Spinal cord (tissue), 10 donors: ENCODE results near the gene VARS2. TPM values are rescaled to one million over a fixed set of nuclear protein-coding genes. Genes with fewer than 3 reads are reported as not detected.

ENCODE experiments used
- DNase-seq, 6 donors: peaks; one replicate each; pipeline versions ENCODE4 v3.0.0 to v3.0.0-alpha.2; 2013 to 2015; ENCODE audit warnings: low spot score in 6 of 6, low read depth in 4 of 6
- H3K27ac ChIP-seq: one replicate; pipeline ENCODE4 v1.5.1; 2013; ENCODE audit warnings: low read depth, low read length, control low read depth
- H3K27me3 ChIP-seq: one replicate; pipeline ENCODE4 v1.6.1; 2013; ENCODE audit warnings: low read length; ENCODE audit not compliant: control insufficient read depth, insufficient read depth
- H3K36me3 ChIP-seq: one replicate; pipeline ENCODE4 v1.6.1; 2013; ENCODE audit warnings: low read length; ENCODE audit not compliant: control insufficient read depth, insufficient read depth
- H3K4me1 ChIP-seq: one replicate; pipeline ENCODE4 v1.6.1; 2013; ENCODE audit warnings: low read length; ENCODE audit not compliant: control insufficient read depth, insufficient read depth
- H3K4me3 ChIP-seq: one replicate; pipeline ENCODE4 v1.5.1; 2013; ENCODE audit warnings: low read depth, low read length, control low read depth
- H3K9me3 ChIP-seq: one replicate; pipeline ENCODE4 v1.6.1; 2013; ENCODE audit warnings: low read length; ENCODE audit not compliant: control insufficient read depth, insufficient read depth
- WGBS: methylation state at CpG from one replicate; pipeline ENCODE4 v1.1.5; 2013; ENCODE audit warnings: missing lambda C conversion rate; ENCODE audit not compliant: insufficient coverage; 5-methylcytosine and 5-hydroxymethylcytosine counted together
- polyA plus RNA-seq, 2 donors: library from polyadenylated mRNA; unstranded; fragments of 120-200 nt; gene quantifications; one replicate each; pipeline ENCODE4 v1.2.1, GENCODE V29; 2013; ENCODE audit not compliant: insufficient read length in 2 of 2
- total RNA-seq, 2 donors: library from RNA; depleted of rRNA in 1 of 2; stranded (reverse); fragments of 120-200 nt in 1 of 2; fragments of >200 nt in 1 of 2; gene quantifications; one replicate each; pipeline versions ENCODE4 v1.2.3 to v1.2.4, GENCODE V29; 2013 to 2014
- donor health status: healthy.

The VARS2 gene
- total and polyA plus RNA-seq, 4 donors = 20.3 to 117 (median 70.8) TPM

DNA sequence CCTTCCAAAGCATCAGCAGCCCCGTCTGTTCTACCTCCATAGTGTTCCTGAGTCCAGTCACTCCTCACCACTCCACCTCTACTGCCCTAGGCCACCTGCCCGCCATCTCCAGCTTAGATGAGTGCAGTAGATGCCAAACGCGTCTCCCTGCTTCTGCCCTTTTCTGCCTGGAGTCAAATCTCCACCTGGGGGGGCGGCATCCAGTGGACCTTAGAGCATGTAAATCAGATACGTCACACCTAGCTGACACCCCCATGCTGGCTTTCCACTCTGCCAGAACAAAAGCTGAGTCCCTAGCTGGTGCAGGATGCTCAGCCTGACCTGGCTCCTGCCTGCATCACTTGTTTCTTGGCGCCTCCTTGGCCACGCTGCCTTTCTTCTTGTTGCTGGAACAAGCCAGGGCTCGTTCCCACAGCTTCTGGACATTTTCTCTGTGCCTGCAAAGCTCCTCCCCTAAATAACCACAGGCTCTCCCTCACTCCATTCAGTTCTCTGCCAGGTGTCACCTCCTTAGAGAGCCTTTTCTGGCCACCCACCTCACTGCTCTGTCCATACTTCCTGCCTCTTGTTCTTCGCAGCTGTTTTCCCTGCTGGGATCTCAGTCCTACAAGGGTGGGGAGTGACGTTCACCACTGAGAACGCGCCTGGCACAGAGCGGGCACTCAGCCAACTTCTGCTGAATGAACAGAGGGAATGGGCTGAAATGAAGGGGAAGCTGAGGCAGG is 24.0 kb upstream of the VARS2 start:
- H3K27me3 ChIP-seq = no peaks in the 10 kb centered on the region
- H3K4me1 ChIP-seq = peaks cover 49% of the 10 kb centered on the region
- no peak overlapping the region for H3K4me3 ChIP-seq
- H3K9me3 ChIP-seq = no peaks in the 10 kb centered on the region
- 43% methylated on average over 14 of the region's 14 CpGs for WGBS
- peaks cover 66% of the 10 kb centered on the region for H3K36me3 ChIP-seq
- DNase-seq = peak in 2 of 6 donors; percentile 73 to 75
- peak overlapping the region; percentile 16 for H3K27ac ChIP-seq

- H3K4me1 ChIP-seq = peaks cover 42% of the 10 kb centered on the region
- H3K9me3 ChIP-seq = no peaks in the 10 kb centered on the region
- H3K36me3 ChIP-seq = peaks cover 73% of the 10 kb centered on the region
- no peak for DNase-seq
- 65% methylated on average over 9 of the region's 12 CpGs for WGBS
- H3K4me3 ChIP-seq = no peak overlapping the region
- H3K27ac ChIP-seq = peak overlapping the region; percentile 16
- no peaks in the 10 kb centered on the region for H3K27me3 ChIP-seq
Observed at GRCh38 chr6:30890646-30891449, 23.2 kb upstream of the VARS2 start.

- H3K4me3 ChIP-seq = no peak overlapping the region
- H3K36me3 ChIP-seq = peaks cover 79% of the 10 kb centered on the region
- H3K27me3 ChIP-seq = no peaks in the 10 kb centered on the region
- no peak for DNase-seq
- H3K4me1 ChIP-seq = peaks cover 36% of the 10 kb centered on the region
- no peaks in the 10 kb centered on the region for H3K9me3 ChIP-seq
- no peak overlapping the region for H3K27ac ChIP-seq
- 90% methylated on average over 2 of the region's 4 CpGs for WGBS
Observed at GRCh38 chr6:30891450-30891723, 22.7 kb upstream of the VARS2 start.

DNA sequence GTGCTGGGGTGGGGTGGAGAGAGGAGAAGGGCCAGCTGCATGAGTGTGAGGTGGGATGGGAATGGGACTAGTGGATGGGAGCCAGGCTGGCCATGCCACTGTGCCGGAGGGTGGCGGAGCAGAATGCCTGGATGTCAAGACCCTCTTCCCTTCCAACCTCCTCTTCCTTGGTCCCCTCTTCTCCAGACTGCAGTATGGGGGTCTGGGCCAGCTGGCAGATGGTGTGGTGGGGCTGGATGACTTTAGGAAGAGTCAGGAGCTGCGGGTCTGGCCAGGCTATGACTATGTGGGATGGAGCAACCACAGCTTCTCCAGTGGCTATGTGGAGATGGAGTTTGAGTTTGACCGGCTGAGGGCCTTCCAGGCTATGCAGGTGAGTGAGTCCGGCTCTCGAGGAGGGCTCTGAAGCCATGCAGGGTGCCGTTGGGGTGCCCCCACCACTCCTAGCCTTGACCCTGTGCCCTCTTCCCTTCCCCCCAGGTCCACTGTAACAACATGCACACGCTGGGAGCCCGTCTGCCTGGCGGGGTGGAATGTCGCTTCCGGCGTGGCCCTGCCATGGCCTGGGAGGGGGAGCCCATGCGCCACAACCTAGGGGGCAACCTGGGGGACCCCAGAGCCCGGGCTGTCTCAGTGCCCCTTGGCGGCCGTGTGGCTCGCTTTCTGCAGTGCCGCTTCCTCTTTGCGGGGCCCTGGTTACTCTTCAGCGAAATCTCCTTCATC is 22.1 kb upstream of the VARS2 start:
- peaks cover 30% of the 10 kb centered on the region for H3K4me1 ChIP-seq

DNA sequence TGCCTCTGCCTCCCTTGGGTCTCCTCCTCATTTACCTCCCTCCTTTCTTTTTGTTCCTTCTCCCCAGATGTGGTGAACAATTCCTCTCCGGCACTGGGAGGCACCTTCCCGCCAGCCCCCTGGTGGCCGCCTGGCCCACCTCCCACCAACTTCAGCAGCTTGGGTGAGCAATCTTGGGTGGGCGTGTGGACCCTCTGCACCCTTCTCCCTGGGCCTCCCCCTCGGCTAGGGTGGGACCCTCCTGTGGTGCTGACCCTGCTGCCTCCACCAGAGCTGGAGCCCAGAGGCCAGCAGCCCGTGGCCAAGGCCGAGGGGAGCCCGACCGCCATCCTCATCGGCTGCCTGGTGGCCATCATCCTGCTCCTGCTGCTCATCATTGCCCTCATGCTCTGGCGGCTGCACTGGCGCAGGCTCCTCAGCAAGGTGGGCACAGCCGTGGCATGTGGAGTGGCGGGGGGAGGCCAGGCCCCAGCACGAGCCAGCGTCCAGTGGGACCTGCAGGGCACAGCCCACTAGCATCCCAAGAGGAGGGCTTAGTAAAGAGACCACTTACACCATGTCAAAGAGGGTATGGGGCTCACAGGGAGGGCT is 20.9 kb upstream of the VARS2 start:
- Histone ChIP-seq H3K27ac (no peak overlapping the region), H3K4me3 (no peak overlapping the region), H3K4me1 (peaks cover 29% of the 10 kb centered on the region), H3K27me3 (no peaks in the 10 kb centered on the region), H3K9me3 (no peaks in the 10 kb centered on the region), H3K36me3 (peaks cover 96% of the 10 kb centered on the region)
- WGBS = 70% methylated on average over 13 of the region's 16 CpGs
- no peak for DNase-seq

More for the DNA sequence above, 22.1 kb upstream of the VARS2 start:
- no peak overlapping the region for H3K4me3 ChIP-seq
- no peak overlapping the region for H3K27ac ChIP-seq
- peaks cover 85% of the 10 kb centered on the region for H3K36me3 ChIP-seq
- H3K27me3 ChIP-seq = no peaks in the 10 kb centered on the region
- H3K9me3 ChIP-seq = no peaks in the 10 kb centered on the region
- no peak for DNase-seq
- WGBS = 87% methylated on average over 19 of the region's 21 CpGs

DNA sequence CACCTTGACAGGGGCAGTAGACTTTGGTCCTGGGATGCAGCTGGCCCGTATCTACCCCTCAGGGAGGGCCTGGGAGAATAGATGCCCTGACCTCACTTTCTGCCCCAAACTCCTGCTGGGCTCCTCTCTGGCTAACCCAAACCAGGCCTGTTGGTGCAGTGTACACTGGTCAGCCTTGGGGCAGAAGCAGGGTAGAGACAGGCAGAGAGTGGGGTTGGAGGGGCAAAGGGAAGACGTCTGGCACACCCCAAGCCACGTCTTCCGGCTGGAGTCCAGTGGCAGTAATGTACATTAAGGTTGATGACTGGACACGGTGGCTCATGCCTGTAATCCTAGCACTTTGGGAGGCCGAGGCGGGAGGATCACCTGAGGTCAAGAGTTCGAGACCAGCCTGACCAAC is 20.4 kb upstream of the VARS2 start:
- no peak overlapping the region for H3K4me3 ChIP-seq
- DNase-seq = no peak
- peaks cover 100% of the 10 kb centered on the region for H3K36me3 ChIP-seq
- no peaks in the 10 kb centered on the region for H3K27me3 ChIP-seq
- peaks cover 26% of the 10 kb centered on the region for H3K4me1 ChIP-seq
- WGBS = 89% methylated on average over 6 of the region's 8 CpGs
- H3K27ac ChIP-seq = no peak overlapping the region
- no peaks in the 10 kb centered on the region for H3K9me3 ChIP-seq

- no peak overlapping the region for H3K27ac ChIP-seq
- no peaks in the 10 kb centered on the region for H3K9me3 ChIP-seq
- H3K36me3 ChIP-seq = peaks cover 100% of the 10 kb centered on the region
- H3K27me3 ChIP-seq = no peaks in the 10 kb centered on the region
- no peak for DNase-seq
- H3K4me1 ChIP-seq = peaks cover 19% of the 10 kb centered on the region
- 90% methylated on average over 8 of the region's 12 CpGs for WGBS
- H3K4me3 ChIP-seq = no peak overlapping the region
Observed at GRCh38 chr6:30894381-30894780, 19.7 kb upstream of the VARS2 start.

DNA sequence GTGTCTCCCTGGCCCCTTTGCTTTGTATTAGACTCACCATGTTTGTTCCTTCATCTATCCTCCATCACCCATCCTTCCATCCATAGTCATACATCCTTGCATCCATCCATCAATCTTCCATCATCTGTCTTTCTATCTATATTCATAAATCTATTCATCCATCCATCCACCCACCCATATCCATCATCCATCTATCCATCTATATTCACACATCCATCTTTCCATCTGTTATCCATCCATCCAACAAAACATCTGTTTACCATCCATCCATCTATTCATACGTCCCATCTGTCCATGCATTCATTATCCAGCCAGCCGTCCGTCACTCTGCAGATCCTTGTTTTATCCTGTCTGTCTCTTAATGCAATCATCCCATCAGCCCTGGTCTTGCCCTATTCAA is 19.1 kb upstream of the VARS2 start:
- 71% methylated on average over 3 of the region's 3 CpGs for WGBS
- peaks cover 100% of the 10 kb centered on the region for H3K36me3 ChIP-seq
- H3K27me3 ChIP-seq = no peaks in the 10 kb centered on the region

DNA sequence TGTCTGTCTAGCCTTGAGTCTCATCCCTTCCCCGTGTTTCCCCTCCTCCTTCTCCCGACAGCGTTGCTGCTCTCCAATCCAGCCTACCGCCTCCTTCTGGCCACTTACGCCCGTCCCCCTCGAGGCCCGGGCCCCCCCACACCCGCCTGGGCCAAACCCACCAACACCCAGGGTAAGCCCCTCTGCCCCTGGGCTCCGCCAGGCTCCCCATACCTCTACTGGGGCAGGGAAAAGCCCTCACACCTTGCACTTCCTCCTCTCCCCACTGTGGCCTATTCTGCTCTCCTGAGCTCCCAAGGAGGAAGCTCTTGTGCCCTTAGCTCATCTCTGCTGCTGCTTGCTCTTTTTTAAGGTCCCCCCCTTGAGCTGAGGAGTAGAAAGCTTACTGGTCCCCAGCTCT is 18.7 kb upstream of the VARS2 start:
- 67% methylated on average over 6 of the region's 10 CpGs for WGBS
- H3K4me3 ChIP-seq = no peak overlapping the region
- no peak overlapping the region for H3K27ac ChIP-seq
- no peak for DNase-seq
- H3K9me3 ChIP-seq = no peaks in the 10 kb centered on the region
- peaks cover 9% of the 10 kb centered on the region for H3K4me1 ChIP-seq
- peaks cover 100% of the 10 kb centered on the region for H3K36me3 ChIP-seq
- no peaks in the 10 kb centered on the region for H3K27me3 ChIP-seq

More for the DNA sequence above, 19.1 kb upstream of the VARS2 start:
- H3K27ac ChIP-seq = no peak overlapping the region
- H3K9me3 ChIP-seq = no peaks in the 10 kb centered on the region
- H3K4me3 ChIP-seq = no peak overlapping the region
- peaks cover 13% of the 10 kb centered on the region for H3K4me1 ChIP-seq
- no peak for DNase-seq
